Fibroblast of lung (primary cell): ENCODE measurements around the gene IL1RAPL2.

Experiments
- CTCF ChIP-seq, 2 donors: IDR thresholded peaks in 1 of 2; conservative IDR thresholded peaks in 1 of 2; 1 replicate in 1 of 2; 2 replicates in 1 of 2; pipeline ENCODE4 v1.5.1; 2011 to 2012; ENCODE audit warnings: low read length in 2 of 2, control low read depth in 1 of 2, inconsistent platforms in 1 of 2, low read depth in 1 of 2, mild to moderate bottlenecking in 1 of 2
- EZH2 ChIP-seq: IDR thresholded peaks from 2 replicates; pipeline ENCODE4 v1.5.1; 2012; ENCODE audit warnings: low read length, control low read depth, mild to moderate bottlenecking; ENCODE audit errors: missing control alignments

- TF ChIP-seq CTCF (conservative IDR thresholded peaks at IDR 0.05 in 1 of 2, IDR thresholded peaks at IDR 0.05 in 1 of 2; ENCODE audit: low read depth in 1 of 2, low read length in 2 of 2) (no peak), EZH2 (no peak)
Measured at GRCh38 chrX:104564335-104564734, 1.7 kb upstream of the IL1RAPL2 start.
